ENCODE results near the gene PSME3.
"Not testable (repeated sequence)": the region's sequence is repeated elsewhere in the genome, so short reads cannot be mapped to it uniquely, and the experiment has no call there.

The PSME3 gene

DNA sequence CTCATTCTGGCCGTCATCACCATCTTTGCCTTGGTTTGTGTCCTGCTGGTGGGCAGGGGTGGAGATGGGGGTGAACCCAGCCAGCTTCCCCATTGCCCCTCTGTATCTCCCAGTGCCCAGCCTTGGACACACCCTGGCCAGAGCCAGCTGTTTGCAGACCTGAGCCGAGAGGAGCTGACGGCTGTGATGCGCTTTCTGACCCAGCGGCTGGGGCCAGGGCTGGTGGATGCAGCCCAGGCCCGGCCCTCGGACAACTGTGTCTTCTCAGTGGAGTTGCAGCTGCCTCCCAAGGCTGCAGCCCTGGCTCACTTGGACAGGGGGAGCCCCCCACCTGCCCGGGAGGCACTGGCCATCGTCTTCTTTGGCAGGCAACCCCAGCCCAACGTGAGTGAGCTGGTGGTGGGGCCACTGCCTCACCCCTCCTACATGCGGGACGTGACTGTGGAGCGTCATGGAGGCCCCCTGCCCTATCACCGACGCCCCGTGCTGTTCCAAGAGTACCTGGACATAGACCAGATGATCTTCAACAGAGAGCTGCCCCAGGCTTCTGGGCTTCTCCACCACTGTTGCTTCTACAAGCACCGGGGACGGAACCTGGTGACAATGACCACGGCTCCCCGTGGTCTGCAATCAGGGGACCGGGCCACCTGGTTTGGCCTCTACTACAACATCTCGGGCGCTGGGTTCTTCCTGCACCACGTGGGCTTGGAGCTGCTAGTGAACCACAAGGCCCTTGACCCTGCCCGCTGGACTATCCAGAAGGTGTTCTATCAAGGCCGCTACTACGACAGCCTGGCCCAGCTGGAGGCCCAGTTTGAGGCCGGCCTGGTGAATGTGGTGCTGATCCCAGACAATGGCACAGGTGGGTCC lies 18.4 kb downstream of the PSME3 start:
- not testable (repeated sequence) for DNase-seq

DNA sequence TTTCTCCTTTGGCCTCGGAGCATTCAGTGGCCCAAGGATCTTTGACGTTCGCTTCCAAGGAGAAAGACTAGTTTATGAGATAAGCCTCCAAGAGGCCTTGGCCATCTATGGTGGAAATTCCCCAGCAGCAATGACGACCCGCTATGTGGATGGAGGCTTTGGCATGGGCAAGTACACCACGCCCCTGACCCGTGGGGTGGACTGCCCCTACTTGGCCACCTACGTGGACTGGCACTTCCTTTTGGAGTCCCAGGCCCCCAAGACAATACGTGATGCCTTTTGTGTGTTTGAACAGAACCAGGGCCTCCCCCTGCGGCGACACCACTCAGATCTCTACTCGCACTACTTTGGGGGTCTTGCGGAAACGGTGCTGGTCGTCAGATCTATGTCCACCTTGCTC lies 19.2 kb downstream of the PSME3 start:
- no peak for DNase-seq

DNA sequence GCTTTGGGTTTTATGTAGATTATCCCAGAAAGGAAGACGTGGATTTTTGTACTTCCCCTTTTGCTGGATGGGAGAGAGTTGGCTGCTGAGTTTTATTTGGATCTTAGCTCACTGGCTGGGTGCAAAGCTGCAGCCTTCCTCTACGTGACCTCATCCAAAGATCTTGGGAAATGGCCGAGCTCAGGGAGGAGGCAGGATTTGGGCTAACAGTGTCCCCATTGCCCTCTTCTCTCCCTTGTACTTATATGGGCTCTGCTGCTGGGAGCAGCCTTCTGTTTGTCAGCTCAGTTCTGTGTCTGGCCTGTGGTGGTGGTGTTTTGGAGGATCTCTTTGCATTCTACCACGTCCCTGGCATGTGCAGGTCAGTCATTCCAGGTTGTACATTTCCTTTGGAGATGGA lies 19.8 kb downstream of the PSME3 start:
- DNase-seq, result no peak

DNA sequence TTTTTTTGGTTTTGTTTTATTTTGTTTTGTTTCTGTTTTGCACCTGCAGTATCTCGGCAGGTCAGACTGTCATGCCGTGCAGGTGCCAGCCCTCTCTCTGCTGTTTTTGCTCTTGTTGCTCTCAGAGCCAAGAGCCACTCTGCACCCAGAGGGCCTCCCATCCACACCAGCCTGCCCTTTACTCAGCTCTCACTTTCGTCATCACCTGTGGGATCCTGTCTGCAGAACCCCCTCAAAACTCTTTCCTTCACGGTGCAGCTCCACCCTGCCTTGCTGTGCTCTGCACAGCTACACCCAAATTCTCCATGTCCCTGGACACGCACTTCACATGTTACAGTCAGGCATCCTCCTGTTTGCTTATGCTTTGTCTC lies 20.4 kb downstream of the PSME3 start:
- no peak for DNase-seq

DNA sequence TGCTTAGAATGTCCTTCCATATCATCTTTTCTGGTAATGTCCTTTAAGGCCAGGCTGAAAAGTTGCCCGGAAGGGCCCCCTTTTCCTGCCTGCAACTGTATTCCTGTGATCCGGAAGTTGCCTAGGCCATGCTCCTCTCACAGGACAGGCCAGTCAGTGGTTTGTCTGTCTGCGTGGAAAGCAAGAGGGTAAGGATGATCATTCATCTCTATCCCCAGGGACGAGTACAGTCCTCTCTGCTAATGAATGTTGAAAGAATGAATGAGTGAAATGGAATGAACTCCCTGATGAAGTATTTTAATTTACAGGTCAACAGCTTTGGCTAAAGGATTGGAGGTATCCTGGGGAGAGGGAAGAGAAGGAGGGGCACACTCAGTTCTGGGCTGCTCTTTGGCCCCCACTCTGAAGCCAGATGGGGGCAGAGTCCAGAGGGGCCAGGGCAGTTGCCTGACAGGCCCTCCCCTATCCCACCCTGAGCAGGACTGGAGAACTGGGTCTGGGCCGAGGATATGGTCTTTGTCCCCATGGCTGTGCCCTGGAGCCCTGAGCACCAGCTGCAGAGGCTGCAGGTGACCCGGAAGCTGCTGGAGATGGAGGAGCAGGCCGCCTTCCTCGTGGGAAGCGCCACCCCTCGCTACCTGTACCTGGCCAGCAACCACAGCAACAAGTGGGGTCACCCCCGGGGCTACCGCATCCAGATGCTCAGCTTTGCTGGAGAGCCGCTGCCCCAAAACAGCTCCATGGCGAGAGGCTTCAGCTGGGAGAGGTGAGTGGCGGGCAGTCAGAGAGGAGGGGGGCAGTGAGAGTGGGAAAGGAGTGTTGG lies 21.0 kb downstream of the PSME3 start:
- DNase-seq, result no peak

DNA sequence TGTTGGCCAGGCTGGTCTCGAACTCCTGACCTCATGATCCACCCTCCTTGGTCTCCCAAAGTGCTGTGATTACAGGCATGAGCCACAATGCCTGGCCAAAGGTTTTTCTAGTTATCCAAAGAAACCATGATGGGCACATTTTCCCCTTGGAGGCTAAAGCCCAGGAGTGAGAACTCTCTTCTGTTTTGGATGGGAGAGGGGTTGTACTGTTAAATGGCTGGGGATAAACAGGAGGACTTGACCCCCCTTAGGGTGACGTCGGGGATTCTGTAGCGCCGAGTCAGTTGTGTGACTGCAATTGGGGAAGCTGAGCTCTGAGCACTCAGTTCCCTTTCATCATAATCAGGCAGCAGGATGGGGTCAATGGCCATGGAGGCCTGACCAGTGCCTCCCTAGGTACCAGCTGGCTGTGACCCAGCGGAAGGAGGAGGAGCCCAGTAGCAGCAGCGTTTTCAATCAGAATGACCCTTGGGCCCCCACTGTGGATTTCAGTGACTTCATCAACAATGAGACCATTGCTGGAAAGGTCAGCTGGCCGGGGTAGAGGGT lies 21.9 kb downstream of the PSME3 start:
- no peak for DNase-seq

DNA sequence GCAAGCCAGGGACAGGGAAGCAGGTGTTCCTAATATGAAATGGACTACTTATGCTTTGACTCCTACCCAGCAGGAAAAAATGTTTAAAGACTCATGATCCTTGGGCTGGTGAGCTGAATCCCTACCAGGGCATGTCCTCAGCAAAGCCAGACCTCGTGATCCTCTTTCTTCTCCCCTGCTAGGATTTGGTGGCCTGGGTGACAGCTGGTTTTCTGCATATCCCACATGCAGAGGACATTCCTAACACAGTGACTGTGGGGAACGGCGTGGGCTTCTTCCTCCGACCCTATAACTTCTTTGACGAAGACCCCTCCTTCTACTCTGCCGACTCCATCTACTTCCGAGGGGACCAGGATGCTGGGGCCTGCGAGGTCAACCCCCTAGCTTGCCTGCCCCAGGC lies 22.9 kb downstream of the PSME3 start:
- not testable (repeated sequence) for DNase-seq

DNA sequence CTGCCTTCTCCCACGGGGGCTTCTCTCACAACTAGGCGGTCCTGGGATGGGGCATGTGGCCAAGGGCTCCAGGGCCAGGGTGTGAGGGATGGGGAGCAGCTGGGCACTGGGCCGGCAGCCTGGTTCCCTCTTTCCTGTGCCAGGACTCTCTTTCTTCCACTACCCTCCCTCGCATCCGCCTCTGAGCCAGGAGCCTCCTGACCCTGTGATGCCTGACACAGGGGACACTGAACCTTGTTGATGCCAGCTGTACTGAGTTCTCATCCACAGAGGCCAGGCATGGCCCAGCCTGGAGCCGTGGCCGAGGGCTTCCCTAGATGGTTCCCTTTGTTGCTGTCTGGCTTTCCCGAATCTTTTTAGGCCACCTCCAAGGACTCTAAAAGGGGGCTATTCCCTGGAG lies 23.3 kb downstream of the PSME3 start:
- DNase-seq, result not testable (repeated sequence)

DNA sequence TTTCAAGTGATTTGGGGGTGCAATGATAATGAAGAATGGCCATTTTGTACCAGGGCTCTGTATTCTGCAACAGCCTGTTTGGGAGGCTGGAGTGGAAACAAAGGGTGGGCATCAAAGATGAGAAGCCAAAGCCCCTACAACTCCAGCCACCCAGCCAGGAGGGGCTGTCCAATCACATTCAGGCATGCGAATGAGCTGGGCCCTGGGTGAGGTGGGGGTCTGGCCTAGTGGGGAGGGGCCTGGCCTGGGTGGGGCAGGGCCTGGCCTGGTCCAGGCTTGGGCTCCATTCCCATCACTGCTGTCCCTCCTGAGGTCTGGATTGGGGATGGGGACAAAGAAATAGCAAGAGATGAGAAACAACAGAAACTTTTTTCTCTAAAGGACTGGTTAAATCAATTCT lies 24.2 kb downstream of the PSME3 start:
- DNase-seq, result no peak

DNA sequence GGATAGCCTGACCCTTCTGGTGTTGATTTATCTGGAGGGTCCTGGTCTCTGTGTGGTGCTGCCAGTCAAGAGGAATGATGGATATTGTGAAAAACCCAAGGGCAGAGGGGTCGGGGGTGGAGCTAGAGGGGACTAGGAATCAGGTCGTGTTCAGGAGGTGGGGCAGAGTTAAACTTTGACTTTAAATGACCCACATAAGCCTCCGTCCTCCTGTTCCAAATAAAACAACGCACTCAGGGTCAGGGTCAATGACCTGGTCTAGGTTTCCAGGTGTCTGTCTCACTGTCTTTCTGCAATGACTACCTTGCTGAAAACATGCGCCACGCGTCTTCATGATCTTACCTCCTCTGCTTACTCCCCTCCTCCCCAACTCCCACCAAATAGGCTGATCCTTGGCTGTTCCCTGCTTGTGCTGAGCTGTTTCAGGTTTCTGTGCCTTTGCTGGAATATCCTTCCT lies 32.5 kb downstream of the PSME3 start:
- no peak for DNase-seq

DNA sequence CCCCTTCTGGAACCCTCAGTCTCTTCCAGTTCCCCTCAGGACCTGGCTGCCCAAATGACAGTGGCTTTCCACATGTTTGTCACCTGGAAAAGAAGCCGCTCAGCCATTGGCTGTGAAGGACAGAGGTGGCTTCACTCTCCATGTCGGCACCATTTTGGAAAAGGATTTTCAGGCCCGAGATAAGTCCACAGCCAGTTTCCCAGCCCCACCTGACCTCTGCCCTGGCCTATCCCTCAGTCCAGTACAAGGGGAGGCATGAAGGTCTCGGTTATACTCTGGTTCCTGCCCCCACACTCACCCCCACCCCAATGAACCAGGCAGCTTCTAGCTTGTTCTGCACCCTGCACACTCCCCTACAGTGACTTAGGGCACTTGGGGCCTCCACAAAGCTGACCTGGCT lies 33.0 kb downstream of the PSME3 start:
- no peak for DNase-seq

DNA sequence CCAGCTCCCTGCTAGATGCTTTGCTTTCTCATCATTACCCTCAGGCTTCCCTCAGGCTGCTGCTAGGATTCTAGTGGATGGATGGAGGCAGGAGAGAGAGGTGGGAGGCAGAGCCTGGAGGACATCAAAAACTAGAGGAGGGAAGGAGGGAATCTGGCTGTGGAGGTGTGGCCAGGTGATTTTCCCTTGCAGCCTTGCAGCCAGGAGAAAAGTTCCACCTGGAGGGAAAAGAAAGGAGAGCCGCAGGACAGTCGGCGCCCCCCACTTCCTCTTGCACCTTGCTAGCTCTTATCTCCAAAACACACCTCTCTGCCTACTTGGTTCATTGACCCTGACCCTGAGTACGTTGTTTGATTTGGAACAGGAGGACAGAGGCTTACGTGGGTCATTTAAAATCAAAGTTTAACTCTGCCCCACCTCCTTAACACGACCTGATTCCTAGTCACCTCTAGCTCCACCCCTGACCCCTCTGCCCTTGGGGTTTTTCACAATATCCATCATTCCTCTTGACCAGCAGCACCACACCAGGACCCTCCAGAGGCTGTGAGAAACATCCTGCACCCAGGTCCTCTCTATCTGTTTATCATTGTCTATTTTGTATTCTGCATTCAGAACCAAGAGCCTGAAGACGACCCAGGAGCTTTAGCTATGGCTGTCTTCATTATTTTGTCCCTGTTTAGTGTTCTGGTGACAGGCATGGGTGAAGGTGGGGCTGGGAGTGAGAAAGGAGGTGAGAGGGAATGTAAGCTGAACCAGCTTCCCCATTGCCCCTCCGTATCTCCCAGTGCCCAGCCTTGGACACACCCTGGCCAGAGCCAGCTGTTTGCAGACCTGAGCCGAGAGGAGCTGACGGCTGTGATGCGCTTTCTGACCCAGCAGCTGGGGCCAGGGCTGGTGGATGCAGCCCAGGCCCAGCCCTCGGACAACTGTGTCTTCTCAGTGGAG lies 33.7 kb downstream of the PSME3 start:
- no peak for DNase-seq

DNA sequence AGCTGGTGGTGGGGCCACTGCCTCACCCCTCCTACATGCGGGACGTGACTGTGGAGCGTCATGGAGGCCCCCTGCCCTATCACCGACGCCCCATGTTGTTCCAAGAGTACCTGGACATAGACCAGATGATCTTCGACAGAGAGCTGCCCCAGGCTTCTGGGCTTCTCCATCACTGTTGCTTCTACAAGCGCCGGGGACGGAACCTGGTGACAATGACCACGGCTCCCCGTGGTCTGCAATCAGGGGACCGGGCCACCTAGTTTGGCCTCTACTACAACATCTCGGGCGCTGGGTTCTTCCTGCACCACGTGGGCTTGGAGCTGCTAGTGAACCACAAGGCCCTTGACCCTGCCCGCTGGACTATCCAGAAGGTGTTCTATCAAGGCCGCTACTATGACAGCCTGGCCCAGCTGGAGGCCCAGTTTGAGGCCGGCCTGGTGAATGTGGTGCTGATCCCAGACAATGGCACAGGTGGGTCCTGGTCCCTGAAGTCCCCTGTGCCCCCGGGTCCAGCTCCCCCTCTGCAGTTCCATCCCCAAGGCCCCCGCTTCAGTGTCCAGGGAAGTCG lies 34.6 kb downstream of the PSME3 start:
- not testable (repeated sequence) for DNase-seq

DNA sequence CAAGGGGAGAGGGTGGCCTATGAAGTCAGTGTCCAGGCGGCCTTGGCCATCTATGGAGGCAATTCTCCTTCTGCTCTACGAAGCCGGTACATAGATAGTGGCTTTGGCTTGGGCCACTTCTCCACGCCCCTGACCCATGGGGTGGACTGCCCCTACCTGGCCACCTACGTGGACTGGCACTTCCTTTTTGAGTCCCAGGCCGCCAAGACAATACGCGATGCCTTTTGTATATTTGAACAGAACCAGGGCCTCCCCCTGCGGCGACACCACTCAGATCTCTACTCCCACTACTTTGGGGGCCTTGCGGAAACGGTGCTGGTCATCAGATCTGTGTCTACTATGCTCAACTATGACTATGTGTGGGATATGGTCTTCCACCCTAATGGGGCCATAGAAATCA lies 35.1 kb downstream of the PSME3 start:
- DNase-seq, result no peak

DNA sequence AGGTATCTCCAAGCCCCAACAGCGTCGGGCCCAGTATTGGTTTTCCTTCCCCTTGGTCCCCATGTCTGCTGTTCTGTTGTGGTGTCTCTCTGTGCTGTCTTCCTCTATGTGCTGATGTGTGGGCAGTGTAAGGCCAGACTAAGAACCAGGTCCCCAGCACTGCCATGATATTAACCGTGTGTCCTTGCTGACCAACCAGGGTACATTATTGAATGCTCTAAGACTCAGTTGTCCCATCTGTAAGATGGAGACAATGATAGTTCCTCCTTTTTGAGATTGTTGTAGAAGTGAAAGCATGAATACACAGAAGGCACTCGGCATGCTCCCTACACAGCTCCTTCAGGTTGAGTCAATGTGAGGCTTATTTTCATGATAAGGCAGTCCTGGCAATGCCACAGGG lies 38.5 kb downstream of the PSME3 start:
- no peak for DNase-seq

DNA sequence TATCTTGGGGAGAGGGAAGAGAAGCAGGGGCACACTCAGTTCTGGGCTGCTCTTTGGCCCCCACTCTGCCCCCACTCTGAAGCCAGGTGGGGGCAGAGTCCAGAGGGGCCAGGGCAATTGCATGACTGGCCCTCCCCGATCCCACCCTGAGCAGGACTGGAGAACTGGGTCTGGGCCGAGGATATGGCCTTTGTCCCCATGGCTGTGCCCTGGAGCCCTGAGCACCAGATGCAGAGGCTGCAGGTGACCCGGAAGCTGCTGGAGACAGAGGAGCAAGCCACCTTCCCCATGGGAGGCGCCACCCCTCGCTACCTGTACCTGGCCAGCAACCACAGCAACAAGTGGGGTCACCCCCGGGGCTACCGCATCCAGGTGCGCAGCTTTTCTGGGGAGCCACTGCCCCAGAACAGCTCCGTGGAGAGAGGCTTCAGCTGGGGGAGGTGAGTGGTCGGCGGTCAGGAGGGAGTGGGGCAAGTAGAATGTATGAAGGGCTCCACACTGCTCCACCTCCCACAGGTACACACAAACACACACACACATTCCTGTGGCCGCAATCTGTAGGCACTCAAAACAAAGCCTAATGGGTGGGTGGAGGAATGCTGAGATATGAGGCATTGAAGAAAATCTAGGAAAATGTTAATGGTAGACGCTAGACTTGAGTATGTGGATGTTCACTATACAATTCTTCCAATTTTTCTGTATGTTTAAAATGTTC lies 39.2 kb downstream of the PSME3 start:
- no peak for DNase-seq

DNA sequence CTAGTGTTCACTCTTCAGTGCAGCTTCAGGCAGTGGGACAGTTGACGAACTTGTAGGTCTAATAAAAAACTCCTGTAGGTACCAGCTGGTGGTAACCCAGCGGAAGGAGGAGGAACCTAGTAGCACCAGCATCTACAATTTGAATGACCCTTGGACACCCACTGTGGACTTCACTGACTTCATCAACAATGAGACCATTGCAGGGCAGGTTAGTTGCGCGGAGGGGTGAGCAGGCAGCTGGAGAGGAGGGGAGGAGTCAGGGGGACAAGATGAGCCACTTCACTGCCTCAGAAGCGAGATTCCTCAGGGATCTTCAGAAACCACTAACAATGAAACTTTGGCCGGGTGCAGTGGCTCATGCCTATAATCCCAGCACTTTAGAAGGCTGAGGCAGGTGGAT lies 40.1 kb downstream of the PSME3 start:
- DNase-seq, result no peak

DNA sequence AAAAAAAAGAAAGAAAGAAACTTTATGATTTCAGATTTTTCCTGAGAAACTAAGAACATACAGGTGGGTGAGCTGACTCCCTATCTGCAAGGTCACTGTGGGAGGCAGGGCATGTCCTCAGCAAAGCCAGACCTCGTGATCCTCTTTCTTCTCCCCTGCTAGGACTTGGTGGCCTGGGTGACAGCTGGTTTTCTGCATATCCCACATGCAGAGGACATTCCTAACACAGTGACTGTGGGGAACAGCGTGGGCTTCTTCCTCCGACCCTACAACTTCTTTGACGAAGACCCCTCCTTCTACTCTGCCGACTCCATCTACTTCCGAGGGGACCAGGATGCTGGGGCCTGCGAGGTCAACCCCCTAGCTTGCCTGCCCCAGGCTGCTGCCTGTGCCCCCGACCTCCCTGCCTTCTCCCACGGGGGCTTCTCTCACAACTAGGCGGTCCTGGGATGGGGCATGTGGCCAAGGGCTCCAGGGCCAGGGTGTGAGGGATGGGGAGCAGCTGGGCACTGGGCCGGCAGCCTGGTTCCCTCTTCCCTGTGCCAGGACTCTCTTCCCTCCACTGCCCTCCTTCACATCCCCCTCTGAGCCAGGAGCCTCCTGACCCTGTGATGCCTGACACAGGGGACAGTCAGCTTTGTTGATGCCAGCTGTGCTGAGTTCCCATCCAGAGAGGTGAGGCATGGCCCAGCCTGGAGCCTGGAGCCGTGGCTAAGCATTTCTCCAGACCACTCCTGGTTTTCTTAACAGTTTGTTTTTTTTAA lies 40.9 kb downstream of the PSME3 start:
- DNase-seq, result not testable (repeated sequence)

DNA sequence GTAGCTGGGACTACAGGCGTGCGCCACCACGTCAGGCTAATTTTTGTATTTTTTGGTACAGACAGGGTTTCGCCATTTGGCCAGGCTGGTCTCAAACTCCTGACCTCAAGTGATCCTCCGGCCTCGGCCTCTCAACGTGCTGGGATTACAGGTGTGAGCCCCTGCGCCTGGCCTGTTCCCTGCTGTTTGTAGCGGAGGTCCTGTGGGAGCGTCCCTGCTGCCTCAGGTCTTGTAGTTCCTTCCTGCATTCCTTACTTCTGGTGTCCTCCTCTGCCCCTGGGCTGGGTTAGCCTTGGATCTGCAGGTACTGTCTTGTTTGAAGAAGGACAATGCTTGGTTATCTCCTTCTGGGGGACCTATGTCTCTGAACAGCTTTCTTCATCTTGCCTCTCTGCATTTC lies 43.8 kb downstream of the PSME3 start:
- DNase-seq, result no peak

DNA sequence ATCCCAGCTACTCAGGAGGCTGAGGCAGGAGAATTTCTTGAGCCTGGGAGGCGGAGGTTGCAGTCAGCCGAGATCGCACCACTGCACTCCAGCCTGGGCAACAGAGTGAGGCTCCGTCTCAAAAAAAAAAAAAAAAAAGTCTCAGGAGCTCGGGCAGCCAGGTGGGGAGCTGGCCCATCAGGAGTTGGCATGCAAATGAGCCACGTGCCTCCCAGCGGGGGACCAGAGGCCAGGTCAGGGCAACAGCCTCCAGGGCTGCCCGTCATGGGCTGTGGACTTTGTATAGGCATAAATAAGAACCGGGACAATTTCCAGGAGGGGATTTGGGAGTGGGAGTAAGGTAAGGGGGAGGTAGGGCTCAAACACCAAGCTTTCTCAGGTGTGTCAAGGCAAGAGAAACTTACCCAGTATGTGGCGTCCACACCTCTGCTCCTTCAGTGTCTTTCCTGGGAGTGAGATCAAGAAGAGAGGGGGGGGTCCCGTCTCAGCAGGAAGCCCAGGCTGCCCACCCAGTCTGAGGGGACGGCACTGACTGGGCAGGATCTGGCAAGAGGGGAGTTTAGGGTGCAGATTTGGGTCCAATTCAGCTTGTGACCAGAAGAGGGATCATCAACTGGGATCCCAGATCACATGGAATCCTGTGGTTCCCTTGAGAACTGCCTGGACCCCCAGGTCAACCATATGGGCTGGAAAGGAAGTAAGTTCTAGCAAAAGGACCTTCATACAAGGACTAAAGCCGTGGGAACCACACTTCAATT lies 45.1 kb downstream of the PSME3 start:
- DNase-seq, result no peak
